ENCODE data around the gene C16orf95.

GRCh38 chr16:87330257-87330624 lies 13.0 kb upstream of the C16orf95 start:
- TF ChIP-seq CTCF (IDR thresholded peaks at IDR 0.05) (no peak), POLR2A (IDR thresholded peaks at IDR 0.05) (no peak)

All from prostate gland (tissue), 2 donors.